CD4-positive, alpha-beta T cell treated with Interleukin-1 beta for 1 hour (primary cell): Measurements from ENCODE around the gene IL1R2.

Experiments used
- DNase-seq, 2 donors: peaks; one replicate each; pipeline ENCODE4 v3.0.0-alpha.2; 2020 to 2022

IL1R2 gene

GRCh38 chr2:102044235-102044896 lies 52.6 kb downstream of the IL1R2 start:
- no peak for DNase-seq

GRCh38 chr2:102044967-102045489 lies 53.3 kb downstream of the IL1R2 start:
- DNase-seq, result no peak

GRCh38 chr2:102045697-102046096 lies 53.9 kb downstream of the IL1R2 start:
- no peak for DNase-seq

GRCh38 chr2:102046135-102046986 lies 54.6 kb downstream of the IL1R2 start:
- DNase-seq, result no peak

- DNase-seq, result no peak
Measured at GRCh38 chr2:102048465-102048864, 56.7 kb downstream of the IL1R2 start.

GRCh38 chr2:102049756-102050443 lies 58.1 kb downstream of the IL1R2 start:
- DNase-seq, result no peak

- no peak for DNase-seq
Measured at GRCh38 chr2:102050854-102051391, 59.2 kb downstream of the IL1R2 start.

GRCh38 chr2:102051692-102052277 lies 60.0 kb downstream of the IL1R2 start:
- no peak for DNase-seq

GRCh38 chr2:102052365-102052764 lies 60.6 kb downstream of the IL1R2 start:
- no peak for DNase-seq

DNA sequence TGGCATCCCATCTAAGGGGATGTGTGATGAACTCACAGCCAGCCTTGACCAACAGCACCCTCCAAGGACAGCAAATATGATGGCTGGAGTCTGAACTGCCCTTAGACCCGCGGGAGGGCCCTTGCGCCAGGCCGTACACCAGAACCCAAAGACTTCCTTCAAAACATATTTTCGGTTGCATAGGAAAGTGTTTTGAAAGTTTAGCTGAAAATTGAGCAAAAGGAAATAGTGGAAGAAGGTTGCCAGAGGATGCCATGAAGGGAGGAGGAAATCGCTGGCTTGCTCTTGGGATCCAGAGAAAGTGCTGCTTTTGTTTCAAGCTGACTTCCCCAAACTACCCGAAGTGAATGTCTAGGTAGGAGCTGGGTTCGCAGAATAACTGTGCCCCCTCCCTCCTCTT lies 61.3 kb downstream of the IL1R2 start:
- DNase-seq, result no peak

- DNase-seq, result no peak
Measured at GRCh38 chr2:102055346-102055990, 63.7 kb downstream of the IL1R2 start.

DNA sequence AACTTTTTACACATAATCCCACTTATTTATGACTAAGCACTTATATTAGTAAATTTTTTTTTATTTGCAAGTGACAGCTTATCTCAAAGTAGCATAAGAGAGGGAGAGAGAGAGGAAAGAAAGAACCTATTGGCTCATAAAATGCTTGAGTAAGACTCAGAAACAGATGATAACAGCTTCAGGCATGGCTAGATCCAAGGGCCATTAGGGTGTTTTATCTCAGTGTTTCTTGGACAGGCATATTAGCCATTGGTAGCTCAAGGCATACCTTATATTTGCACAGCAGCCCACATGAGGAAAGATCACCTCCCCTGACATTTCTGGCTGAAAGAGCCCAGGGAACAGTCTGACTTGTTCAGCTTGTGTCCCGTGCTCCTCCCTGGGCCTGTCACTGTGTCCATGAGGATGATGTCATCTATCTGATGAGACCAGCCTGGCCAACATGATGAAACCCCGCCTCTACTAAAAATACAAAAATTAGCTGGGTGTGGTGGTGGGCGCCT lies 64.4 kb downstream of the IL1R2 start:
- no peak for DNase-seq

DNA sequence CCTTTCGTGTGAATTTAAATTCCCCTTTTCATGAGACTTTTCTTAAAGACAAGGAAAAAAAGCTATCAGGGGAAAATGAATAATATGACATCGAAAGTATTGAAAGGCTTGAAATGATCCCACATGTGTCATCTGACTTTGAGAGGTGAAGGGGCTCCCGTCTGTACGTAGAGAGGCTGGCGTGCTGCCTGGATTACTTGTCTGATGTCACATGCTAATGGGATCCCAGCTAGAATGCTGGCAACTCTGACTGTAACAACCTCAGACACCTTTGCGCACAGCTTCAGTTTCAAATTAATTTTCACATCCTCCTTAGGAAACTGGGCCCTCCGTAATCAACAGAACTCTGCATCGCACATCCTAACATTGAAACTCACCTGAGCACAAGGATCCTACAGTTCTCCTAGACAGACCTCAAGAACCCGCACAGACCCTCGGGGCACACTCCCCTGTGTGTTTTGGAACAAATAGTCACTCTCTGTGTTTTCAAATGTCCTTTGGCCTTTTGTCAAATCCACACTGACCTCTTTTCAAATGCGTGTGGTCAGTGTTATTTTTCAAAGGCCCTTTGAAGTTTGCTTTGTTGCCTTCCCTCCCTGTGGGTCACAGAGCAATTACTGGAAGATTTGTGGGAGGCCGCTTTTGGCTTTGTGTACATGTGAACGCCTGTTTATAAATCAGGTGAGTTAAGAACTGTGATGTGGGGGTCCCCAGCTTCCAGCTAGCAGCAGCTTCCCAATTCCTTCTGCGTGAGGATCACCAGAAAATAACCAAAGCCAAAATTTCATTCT lies 65.9 kb downstream of the IL1R2 start:
- DNase-seq, result no peak

DNA sequence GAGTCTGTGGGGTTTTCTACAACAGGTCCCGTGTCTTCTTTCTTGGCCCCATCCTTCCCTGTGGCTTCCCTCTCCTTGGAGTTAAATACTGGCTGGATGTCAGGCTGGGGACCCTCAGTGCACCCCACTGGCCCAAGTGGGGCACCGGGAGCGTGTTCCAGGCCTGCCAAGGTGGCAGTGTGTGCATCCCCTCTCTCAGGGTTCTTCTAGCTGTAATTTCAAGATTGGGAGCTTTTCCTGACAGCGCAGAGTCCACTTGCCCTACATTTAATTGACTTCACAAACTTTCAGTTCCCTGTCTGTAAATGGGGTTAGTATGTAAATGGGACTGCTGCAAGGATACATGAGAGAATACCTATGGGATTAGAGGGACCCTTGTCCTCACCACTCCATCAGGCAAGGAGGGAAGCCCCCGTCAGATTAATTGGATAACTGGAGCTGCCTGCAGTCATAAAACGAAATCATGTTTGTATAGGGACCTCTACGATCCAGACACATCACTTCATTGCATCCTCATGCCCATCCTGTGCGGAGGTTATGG lies 66.6 kb downstream of the IL1R2 start:
- no peak for DNase-seq

GRCh38 chr2:102059151-102059550 lies 67.4 kb downstream of the IL1R2 start:
- DNase-seq, result no peak

- no peak for DNase-seq
Measured at GRCh38 chr2:102060047-102060446, 68.3 kb downstream of the IL1R2 start.

- no peak for DNase-seq
Measured at GRCh38 chr2:102060792-102061191, 69.0 kb downstream of the IL1R2 start.

DNA sequence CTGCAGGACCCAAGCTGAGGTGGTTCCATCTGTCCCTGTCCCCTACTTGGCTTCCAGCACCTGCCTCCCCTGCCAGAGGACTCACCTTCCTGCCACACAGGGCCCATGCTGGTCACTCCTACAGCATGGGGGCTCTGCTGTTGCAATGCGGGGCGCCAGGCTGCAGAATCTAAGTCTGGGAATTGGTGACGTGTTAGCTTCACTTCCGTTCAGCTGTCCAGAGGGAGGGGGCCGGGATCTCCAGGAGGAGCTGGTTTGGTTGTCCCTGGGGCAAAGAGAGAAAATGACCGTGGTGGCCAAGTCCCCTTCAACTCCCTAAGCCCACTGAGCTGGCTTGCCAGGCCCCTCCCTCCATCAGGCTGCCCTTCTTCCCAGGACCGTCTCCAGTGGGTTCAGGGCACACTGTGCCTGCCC lies 69.5 kb downstream of the IL1R2 start:
- no peak for DNase-seq

DNA sequence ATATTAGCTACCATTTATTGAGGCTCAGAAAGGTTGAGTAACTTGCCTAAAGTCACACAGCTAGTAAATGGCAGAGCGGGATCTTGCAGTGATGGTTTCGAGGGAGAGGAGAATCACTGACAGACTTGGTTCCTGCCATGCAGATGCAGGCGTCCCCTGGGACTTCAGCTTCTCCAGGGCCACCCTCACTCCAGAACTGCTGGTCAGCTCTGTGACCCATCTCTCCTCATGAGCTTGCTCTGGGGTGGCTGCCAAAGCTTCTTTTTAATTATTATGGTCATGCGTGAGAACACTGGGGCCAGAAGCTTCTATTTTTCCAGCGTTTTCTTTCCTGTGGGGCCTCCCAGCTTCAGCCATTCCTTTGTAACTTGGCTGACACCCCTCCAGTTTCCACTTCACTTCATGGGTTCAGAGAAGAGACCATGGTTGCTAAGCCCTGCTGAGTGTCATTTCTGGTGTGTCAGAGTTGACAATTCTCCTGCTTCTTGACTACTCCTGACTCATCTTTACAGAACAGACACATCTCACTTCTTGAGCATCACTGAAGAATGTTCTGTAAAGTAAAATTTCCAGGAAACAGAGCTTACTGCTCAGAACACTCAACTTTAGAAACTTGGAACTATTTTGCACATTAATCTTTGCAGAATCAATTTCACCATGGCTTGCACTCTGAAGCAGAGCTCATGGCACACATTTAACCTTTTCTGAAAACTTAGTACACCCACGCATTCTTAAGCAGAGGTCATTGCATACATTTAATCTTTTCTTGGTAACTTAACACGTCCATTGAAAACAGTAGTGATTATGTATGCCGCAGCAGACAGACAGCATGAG lies 70.4 kb downstream of the IL1R2 start:
- no peak for DNase-seq

GRCh38 chr2:102062802-102063201 lies 71.0 kb downstream of the IL1R2 start:
- DNase-seq, result no peak
